ENCODE measurements around the gene IRX2. TPM values are rescaled to one million over a fixed set of nuclear protein-coding genes. Genes with fewer than 3 reads are reported as not detected.

IRX2 gene
- total and polyA plus RNA-seq, 2 of the 4 experiments (the other 2 are of a cell fraction): 0.36 to 0.97 TPM

GRCh38 chr5:2732004-2732403 is 19.5 kb downstream of the IRX2 start:
- Histone ChIP-seq H3K4me1 (ENCODE audit: control insufficient read depth, insufficient read depth, low read length) (no peaks in the 10 kb centered on the region), H3K56ac (ENCODE audit: extremely low read depth, insufficient read depth, low read length) (no peak overlapping the region), H3K79me1 (ENCODE audit: low read depth in 1 of 2, low read length in 2 of 2) (no peaks in the 10 kb centered on the region), H2AFZ (replicated peaks; ENCODE audit: low read length, poor library complexity) (no peak overlapping the region), H3K4me2 (ENCODE audit: low read depth, low read length) (no peak overlapping the region), H3K23ac (ENCODE audit: low read depth, low read length) (no peak overlapping the region), H2BK5ac (ENCODE audit: low read depth, low read length, poor library complexity, severe bottlenecking) (no peak overlapping the region), H2BK20ac (ENCODE audit: low read depth, low read length) (no peak overlapping the region), H3K9me1 (ENCODE audit: insufficient read depth, low read length) (no peaks in the 10 kb centered on the region), H3K14ac (replicated peaks; ENCODE audit: low read depth, low read length) (no peak overlapping the region), H2BK15ac (ENCODE audit: low read depth, low read length) (no peak overlapping the region), H2AK9ac (replicated peaks; ENCODE audit: low read depth, low read length, poor library complexity) (no peak overlapping the region), H4K20me1 (ENCODE audit: insufficient read depth, low read length) (no peaks in the 10 kb centered on the region), H2AK5ac (ENCODE audit: low read depth, low read length) (no peak overlapping the region), H3K27ac (ENCODE audit: insufficient read depth, low read length) (no peak overlapping the region), H2BK120ac (ENCODE audit: low read depth, low read length) (no peak overlapping the region), H4K5ac (ENCODE audit: low read depth, low read length) (no peak overlapping the region), H3K18ac (ENCODE audit: low read depth, low read length) (no peak overlapping the region), H3K4me3 (ENCODE audit: insufficient read depth, low read depth, low read length) (no peak overlapping the region), H3K9me3 (ENCODE audit: control insufficient read depth, insufficient read depth, low read length) (peaks cover 7% of the 10 kb centered on the region; the same call in 1 of the 2 replicates), H4K91ac (ENCODE audit: insufficient read depth, low read depth, low read length) (no peak overlapping the region), H3K36me3 (ENCODE audit: control insufficient read depth, insufficient read depth, low read length) (no peaks in the 10 kb centered on the region), H4K8ac (ENCODE audit: low read depth in 2 of 2, low read length in 2 of 2) (no peak overlapping the region), H3K4ac (ENCODE audit: low read depth, low read length) (no peak overlapping the region), H3K9ac (ENCODE audit: low read depth, low read length) (no peak overlapping the region), H3K27me3 (ENCODE audit: control insufficient read depth, insufficient read depth, low read length) (no peaks in the 10 kb centered on the region)
- TF ChIP-seq RFX5 (IDR thresholded peaks at IDR 0.05; ENCODE audit: low read depth, low read length): no peak
- TF ChIP-seq CTCF (conservative IDR thresholded peaks at IDR 0.05; ENCODE audit: low read depth, low read length): no peak
- TF ChIP-seq USF2 (IDR thresholded peaks at IDR 0.05; ENCODE audit: low read depth, low read length): no peak
- no peak for TF ChIP-seq CHD1 (IDR thresholded peaks at IDR 0.05; ENCODE audit: low read depth, low read length)
- TF ChIP-seq CEBPB (IDR thresholded peaks at IDR 0.05; ENCODE audit: low read depth, low read length): no peak
- TF ChIP-seq POLR2A (IDR thresholded peaks at IDR 0.05; ENCODE audit: low read depth, low read length): no peak
- no peak for TF ChIP-seq BHLHE40 (IDR thresholded peaks at IDR 0.05; ENCODE audit: low read depth, low read length)
- no peak for TF ChIP-seq NFE2L2 (IDR thresholded peaks at IDR 0.05; ENCODE audit: low read depth, low read length)
- no peak for TF ChIP-seq MAFK (IDR thresholded peaks at IDR 0.05; ENCODE audit: low read depth, low read length)
- no peak for TF ChIP-seq FOS (IDR thresholded peaks at IDR 0.05; ENCODE audit: low read depth, low read length)
- no peak for TF ChIP-seq ELK1 (IDR thresholded peaks at IDR 0.05; ENCODE audit: borderline replicate concordance, low read depth, low read length)
- TF ChIP-seq MAZ (IDR thresholded peaks at IDR 0.05; ENCODE audit: borderline replicate concordance, low read depth, low read length): no peak
- TF ChIP-seq SMC3 (IDR thresholded peaks at IDR 0.05; ENCODE audit: low read depth, low read length): no peak
- no peak for TF ChIP-seq MXI1 (IDR thresholded peaks at IDR 0.05; ENCODE audit: borderline replicate concordance, low read depth, low read length)
- no peak for TF ChIP-seq RAD21 (IDR thresholded peaks at IDR 0.05; ENCODE audit: low read length)
- DNase-seq (no peak), ATAC-seq (ENCODE audit: low read depth) (no peak)
- dilution Hi-C loops (cut with HindIII; ENCODE audit: low sequenced_read_pairs, unreplicated experiment): no loop called here
- CTCF ChIA-PET: no interaction called here
- no TSS peak for BruUV-seq (replicated peaks)
- in situ Hi-C loops (cut with MboI; ENCODE audit: low sequenced_read_pairs): no loop called here
- intact Hi-C loops (cut with micrococcal nuclease): no loop called here
- WGBS, 2 experiments (ENCODE audit: extremely low coverage in 2 of 2, insufficient read length in 1 of 2): no CpG with 5 or more reads among the region's 4 CpGs
- POLR2A ChIA-PET (ENCODE audit: unreplicated experiment): no interaction called here
